ENCODE measurements around the gene PDE2A.

GRCh38 chr11:72553706-72554105 lies 120.5 kb downstream of the PDE2A start:
- TF ChIP-seq CTCF (IDR thresholded peaks at IDR 0.05) (peak in 2 of 6 experiments; percentile 24 to 40), POLR2AphosphoS5 (IDR thresholded peaks at IDR 0.05) (no peak), EP300 (IDR thresholded peaks at IDR 0.05) (no peak)

Data from upper lobe of left lung (tissue), 4 donors.